Measurements from ENCODE around the gene CXXC5.

The CXXC5 gene

DNA sequence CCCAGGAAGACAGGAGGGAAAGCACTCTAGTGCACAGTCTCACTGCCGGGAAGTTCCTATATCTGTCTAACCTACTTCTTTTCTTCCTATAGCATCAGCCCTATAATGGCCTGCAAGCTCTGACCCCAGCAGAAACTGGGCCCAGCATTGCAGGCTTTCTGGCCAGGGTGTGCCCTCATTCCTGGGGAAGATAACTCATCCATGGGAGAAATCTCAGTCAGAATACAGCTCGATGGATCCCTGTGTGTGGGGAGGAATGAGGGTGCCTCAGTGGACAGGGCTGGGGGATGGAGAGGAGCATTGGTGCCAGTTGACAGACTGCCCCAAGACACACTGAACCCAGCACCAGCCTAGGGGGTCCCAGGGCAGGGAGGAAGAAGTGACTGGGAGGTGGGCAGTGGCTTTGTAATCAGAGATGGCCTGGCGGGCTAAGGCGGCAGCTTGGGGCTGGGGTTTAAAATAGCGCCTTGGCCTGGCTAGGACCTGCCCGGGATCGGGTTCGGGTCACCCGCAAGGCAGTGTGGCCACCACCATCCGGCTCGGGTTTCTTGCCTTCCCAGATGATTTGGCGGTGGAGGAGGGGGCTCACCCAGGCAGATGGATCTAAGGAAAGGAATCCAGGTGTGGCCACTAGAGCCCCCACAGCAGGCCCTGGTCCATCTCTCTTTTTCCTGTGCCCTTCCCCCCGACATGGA, 7.6 kb upstream of the CXXC5 start:
- DNase-seq (ENCODE audit: extremely low read depth, low read depth): no peak
- TF ChIP-seq, protein P1, sequence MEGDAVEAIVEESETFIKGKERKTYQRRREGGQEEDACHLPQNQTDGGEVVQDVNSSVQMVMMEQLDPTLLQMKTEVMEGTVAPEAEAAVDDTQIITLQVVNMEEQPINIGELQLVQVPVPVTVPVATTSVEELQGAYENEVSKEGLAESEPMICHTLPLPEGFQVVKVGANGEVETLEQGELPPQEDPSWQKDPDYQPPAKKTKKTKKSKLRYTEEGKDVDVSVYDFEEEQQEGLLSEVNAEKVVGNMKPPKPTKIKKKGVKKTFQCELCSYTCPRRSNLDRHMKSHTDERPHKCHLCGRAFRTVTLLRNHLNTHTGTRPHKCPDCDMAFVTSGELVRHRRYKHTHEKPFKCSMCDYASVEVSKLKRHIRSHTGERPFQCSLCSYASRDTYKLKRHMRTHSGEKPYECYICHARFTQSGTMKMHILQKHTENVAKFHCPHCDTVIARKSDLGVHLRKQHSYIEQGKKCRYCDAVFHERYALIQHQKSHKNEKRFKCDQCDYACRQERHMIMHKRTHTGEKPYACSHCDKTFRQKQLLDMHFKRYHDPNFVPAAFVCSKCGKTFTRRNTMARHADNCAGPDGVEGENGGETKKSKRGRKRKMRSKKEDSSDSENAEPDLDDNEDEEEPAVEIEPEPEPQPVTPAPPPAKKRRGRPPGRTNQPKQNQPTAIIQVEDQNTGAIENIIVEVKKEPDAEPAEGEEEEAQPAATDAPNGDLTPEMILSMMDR (IDR thresholded peaks at IDR 0.05; ENCODE audit: low read depth, low read length): no peak

DNA sequence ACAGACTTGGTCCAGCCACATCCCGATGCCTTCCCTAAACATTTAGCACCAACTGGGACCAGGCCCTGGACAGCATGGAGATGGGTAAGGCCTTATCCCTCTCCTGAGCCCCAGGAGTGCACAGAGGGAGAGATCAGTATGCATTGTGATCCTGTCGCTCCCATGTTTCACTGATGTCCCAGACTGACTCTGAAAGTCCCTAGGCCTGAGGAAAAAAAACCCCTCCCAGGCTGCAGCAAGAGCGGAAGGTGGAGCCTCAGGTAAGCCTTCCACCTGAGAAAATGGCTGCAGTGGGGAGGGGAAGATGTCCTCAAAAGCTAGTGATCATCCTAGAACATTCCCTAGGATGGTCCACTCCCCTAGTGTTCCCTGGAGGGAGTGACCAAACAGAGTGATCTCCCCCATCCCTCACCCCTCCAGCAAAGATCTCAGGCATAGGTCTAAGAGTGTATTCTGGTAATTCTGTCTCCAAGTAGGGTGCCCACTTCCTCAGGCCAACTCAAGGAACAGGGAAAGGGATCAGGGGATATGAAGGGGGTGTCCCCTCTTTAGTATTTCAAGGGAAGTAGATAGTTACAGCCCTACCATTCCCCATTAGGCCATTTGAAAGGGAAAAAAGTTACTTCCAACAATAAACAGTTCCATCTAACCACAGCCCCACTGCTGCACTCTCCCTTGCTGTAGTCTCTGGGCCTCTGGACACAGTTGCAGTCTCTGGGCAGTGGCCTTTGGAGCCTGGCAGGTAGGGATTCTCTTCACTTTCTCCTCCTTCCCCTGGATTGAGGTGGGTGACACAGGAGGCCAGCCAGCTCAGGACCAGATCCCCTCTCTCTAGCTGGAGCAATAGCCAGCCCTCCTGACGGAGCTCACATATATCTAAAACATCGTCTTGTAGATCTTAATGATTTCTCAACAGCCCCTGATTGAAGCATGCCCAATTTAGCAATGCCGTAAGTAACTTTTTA, 6.8 kb upstream of the CXXC5 start:
- DNase-seq (ENCODE audit: extremely low read depth, low read depth): no peak

GRCh38 chr5:139642213-139642612, 5.9 kb upstream of the CXXC5 start:
- DNase-seq (ENCODE audit: extremely low read depth, low read depth): no peak
- TF ChIP-seq, protein P1 (IDR thresholded peaks at IDR 0.05; ENCODE audit: low read depth, low read length): no peak

More for the DNA sequence above, 6.8 kb upstream of the CXXC5 start:
- TF ChIP-seq, protein P1 (IDR thresholded peaks at IDR 0.05; ENCODE audit: low read depth, low read length): no peak

GRCh38 chr5:139642891-139643871, 5.0 kb upstream of the CXXC5 start:
- no peak for DNase-seq (ENCODE audit: extremely low read depth, low read depth)

GRCh38 chr5:139644001-139644456, 4.1 kb upstream of the CXXC5 start:
- DNase-seq (ENCODE audit: extremely low read depth, low read depth): no peak
- TF ChIP-seq, protein P1 (IDR thresholded peaks at IDR 0.05; ENCODE audit: low read depth, low read length): no peak

More at GRCh38 chr5:139642891-139643871, 5.0 kb upstream of the CXXC5 start:
- TF ChIP-seq, protein P1 (IDR thresholded peaks at IDR 0.05; ENCODE audit: low read depth, low read length): no peak

DNA sequence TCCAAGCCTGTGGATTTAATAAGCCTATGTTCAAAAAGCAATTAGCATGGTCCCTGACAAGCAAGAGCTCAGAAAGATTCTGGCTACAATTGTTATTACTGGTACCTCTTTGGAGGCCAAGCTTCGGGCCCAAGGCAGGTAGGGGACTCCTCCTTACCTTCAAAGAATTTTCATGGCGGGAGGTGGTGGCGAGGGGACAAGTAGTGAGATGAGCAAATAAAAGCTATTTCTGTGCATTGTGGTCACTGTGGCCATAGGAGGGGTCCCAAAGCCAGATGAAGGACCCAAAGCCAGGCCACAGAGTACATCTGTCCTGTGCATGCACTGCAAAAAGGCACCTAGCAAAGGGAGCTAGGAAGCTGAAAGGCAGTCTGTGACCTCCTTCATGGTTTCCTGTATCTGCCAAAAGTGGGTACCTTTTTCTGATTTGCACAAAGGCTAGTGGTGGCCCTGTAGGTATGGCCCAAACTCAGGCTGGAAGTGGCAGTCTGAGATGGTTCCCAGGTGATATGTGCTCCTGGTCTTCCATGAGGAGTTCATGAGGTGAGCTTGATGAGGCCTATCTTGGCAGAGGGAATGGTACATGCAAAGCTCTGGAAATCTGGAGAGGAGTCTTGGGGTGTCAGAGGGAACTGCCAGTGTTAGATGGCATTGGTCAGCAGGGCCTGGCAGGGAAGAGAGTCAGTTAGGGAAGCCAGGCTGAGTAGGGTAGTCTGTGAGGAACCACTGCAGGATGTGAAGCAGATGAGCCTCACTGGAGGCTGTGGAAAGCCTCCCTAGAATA, 3.3 kb upstream of the CXXC5 start:
- TF ChIP-seq, protein P1 (IDR thresholded peaks at IDR 0.05; ENCODE audit: low read depth, low read length): no peak
- no peak for DNase-seq (ENCODE audit: extremely low read depth, low read depth)

All from AG09319 (cell line).